SU-DHL-6 (cell line): ENCODE measurements around the gene RLBP1.
"Not testable (repeated sequence)": the region's sequence is repeated elsewhere in the genome, so short reads cannot be mapped to it uniquely, and the experiment has no call there.

ENCODE experiments used
- H2AFZ ChIP-seq: fragments of 200-600 bp; sonication (generic); 2 replicates; pipeline ENCODE4 v1.6.1; 2014; ENCODE audit warnings: low read depth, mild to moderate bottlenecking, moderate library complexity, mixed read lengths, antibody characterized with exemption, low read length; ENCODE audit not compliant: severe bottlenecking
- H3F3A ChIP-seq: fragments of 200-600 bp; shearing (Covaris generic); 2 replicates; pipeline ENCODE4 v1.6.0; 2016; ENCODE audit warnings: antibody characterized with exemption, mild to moderate bottlenecking; ENCODE audit not compliant: insufficient read depth
- H3K27ac ChIP-seq: fragments of 200-600 bp; sonication (generic); 2 replicates; pipeline ENCODE4 v1.5.1; 2016; ENCODE audit warnings: low read depth, mild to moderate bottlenecking, low read length, moderate library complexity, mixed read lengths
- H3K27me3 ChIP-seq: fragments of 200-600 bp; sonication (generic), shearing (Covaris generic); 2 replicates; pipeline ENCODE4 v1.6.0; 2014; ENCODE audit warnings: mild to moderate bottlenecking, low read length
- H3K36me3 ChIP-seq: fragments of 200-600 bp; sonication (generic); 2 replicates; pipeline ENCODE4 v1.6.1; 2014; ENCODE audit warnings: mild to moderate bottlenecking, low read length, mixed read lengths
- H3K4me2 ChIP-seq: fragments of 300-600, 200-600 bp; shearing (Covaris generic), sonication (generic); 2 replicates; pipeline ENCODE4 v1.6.0; 2014; ENCODE audit warnings: low read length, low read depth, mild to moderate bottlenecking; ENCODE audit not compliant: poor library complexity, severe bottlenecking
- H3K4me3 ChIP-seq: fragments of 200-600 bp; sonication (generic); 2 replicates; pipeline ENCODE4 v1.5.1; 2014; ENCODE audit warnings: antibody characterized with exemption, low read length, mild to moderate bottlenecking, mixed read lengths; ENCODE audit not compliant: insufficient read depth, poor library complexity, severe bottlenecking
- H3K79me2 ChIP-seq: fragments of 200-600 bp; sonication (generic); 2 replicates; pipeline ENCODE4 v1.6.1; 2014; ENCODE audit warnings: mild to moderate bottlenecking, low read length, moderate library complexity; ENCODE audit not compliant: insufficient read depth
- H3K9ac ChIP-seq: fragments of 200-600 bp; sonication (generic); 2 replicates; pipeline ENCODE4 v1.7.0; 2014; ENCODE audit warnings: mild to moderate bottlenecking, low read length
- H3K9me2 ChIP-seq: fragments of 200-600 bp; sonication (generic); replicated peaks from 2 replicates; pipeline ENCODE4 v1.6.1; 2014; ENCODE audit warnings: low read length; ENCODE audit not compliant: insufficient read depth
- H3K9me3 ChIP-seq: fragments of 200-600 bp; sonication (generic); 2 replicates; pipeline ENCODE4 v1.6.1; 2014; ENCODE audit warnings: low read length, mixed read lengths; ENCODE audit not compliant: insufficient read depth
- H4K20me1 ChIP-seq: fragments of 200-600 bp; sonication (generic); 2 replicates; pipeline ENCODE4 v1.6.1; 2014; ENCODE audit warnings: low read depth, mild to moderate bottlenecking, antibody characterized with exemption, low read length, moderate library complexity, mixed read lengths
- EZH2phosphoT487 ChIP-seq: fragments of 200-600 bp; sonication (generic), shearing (Covaris generic); conservative IDR thresholded peaks from 2 replicates; pipeline ENCODE4 v1.6.1; 2018; ENCODE audit warnings: mild to moderate bottlenecking, antibody characterized with exemption, low read length, moderate library complexity, mixed read lengths
- TF ChIP-seq, protein P1 (sequence below): fragments of 200-600 bp; sonication (generic); IDR thresholded peaks from one replicate; pipeline ENCODE4 v1.5.1; 2017; ENCODE audit warnings: antibody characterized with exemption, mild to moderate bottlenecking, low read length, moderate library complexity; ENCODE audit not compliant: insufficient read depth, poor library complexity, severe bottlenecking

RLBP1 gene

DNA sequence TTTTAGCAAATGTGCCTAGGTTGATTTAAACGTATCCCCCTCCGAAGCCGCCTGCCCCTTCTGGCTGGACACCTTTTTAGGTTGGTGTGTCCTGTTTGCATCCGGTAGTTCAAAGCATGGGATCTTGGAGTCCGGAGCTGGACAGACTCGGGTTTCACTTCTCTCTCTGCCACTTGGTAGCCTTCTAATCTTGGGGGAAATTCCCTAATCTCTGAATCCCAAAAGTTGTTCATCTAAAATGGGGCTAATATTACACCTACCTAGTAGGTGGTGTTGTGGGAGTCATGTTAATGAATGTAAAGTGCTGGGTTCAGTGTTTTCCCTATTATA is 23.2 kb upstream of the RLBP1 start:
- no peaks in the 10 kb centered on the region for H3K9me2 ChIP-seq
- peak overlapping the region; percentile 71 for H3K4me3 ChIP-seq
- peaks cover 9% of the 10 kb centered on the region; the same call in 1 of the 2 replicates for H4K20me1 ChIP-seq
- peak overlapping the region; percentile 84 for H2AFZ ChIP-seq
- peak overlapping the region; percentile 61 for H3K4me2 ChIP-seq
- peaks cover 7% of the 10 kb centered on the region for H3F3A ChIP-seq
- peaks cover 53% of the 10 kb centered on the region for H3K79me2 ChIP-seq
- H3K36me3 ChIP-seq, result peaks cover 31% of the 10 kb centered on the region
- H3K27ac ChIP-seq, result peak overlapping the region; percentile 93
- TF ChIP-seq EZH2phosphoT487, result no peak
- TF ChIP-seq, protein P1, sequence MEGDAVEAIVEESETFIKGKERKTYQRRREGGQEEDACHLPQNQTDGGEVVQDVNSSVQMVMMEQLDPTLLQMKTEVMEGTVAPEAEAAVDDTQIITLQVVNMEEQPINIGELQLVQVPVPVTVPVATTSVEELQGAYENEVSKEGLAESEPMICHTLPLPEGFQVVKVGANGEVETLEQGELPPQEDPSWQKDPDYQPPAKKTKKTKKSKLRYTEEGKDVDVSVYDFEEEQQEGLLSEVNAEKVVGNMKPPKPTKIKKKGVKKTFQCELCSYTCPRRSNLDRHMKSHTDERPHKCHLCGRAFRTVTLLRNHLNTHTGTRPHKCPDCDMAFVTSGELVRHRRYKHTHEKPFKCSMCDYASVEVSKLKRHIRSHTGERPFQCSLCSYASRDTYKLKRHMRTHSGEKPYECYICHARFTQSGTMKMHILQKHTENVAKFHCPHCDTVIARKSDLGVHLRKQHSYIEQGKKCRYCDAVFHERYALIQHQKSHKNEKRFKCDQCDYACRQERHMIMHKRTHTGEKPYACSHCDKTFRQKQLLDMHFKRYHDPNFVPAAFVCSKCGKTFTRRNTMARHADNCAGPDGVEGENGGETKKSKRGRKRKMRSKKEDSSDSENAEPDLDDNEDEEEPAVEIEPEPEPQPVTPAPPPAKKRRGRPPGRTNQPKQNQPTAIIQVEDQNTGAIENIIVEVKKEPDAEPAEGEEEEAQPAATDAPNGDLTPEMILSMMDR, result no peak
- no peaks in the 10 kb centered on the region for H3K9me3 ChIP-seq
- H3K27me3 ChIP-seq, result no peaks in the 10 kb centered on the region
- H3K9ac ChIP-seq, result peak overlapping the region; percentile 84

DNA sequence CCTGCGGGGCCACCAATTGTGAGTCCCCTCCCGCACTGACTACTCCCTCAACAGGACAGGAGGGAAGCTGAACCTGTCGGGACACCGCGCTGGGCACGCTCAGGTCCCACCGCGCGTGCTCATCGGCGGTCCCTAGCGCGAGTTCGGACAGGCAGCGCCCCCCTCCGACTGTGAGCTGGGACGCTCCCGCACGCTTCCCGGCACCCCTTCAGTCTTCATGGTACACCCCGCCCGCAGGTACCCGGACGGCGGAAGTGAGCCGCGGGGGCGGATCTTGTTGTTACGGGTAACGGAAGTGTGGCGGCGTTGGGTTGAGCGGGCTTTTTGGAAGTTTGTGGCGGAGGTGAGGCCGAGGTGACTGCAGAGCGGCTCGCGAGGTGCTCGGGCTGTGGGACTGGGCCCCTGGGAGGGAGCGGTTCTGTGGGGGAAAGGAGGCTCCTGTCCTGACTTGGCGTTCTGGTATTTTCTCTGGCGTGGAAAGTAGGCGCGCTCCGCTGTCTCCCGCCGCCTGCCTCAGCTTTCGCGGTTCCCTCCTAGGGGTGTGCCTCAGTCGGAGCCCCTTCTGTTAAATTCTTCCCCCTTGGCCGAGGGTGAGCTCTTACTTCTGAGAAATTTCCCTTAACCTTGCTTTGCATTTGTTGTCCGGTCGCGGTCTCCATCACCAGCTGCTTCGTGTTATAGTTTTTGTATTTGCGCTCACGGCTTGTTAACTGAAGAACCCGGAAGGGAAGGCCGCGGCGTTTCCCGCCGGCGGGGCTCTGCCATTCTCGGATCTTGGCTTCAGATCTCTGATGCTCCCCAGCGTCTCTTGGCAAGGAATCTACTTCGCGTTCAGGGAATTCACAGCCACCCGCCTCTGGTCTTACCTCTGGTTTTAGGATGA is 22.6 kb upstream of the RLBP1 start, which contains the start of gene FANCI:
Gene FANCI (plus strand): TSS at position 289 of the 883 bp plus-strand sequence. CDS start 3,669 bp downstream, outside the sequence.
- peaks cover 5% of the 10 kb centered on the region for H3F3A ChIP-seq
- peak within 1 kb of the TSS; percentile 61 for H3K4me2 ChIP-seq
- H3K27me3 ChIP-seq, result no peaks in the 10 kb centered on the region
- no peaks in the 10 kb centered on the region for H3K9me3 ChIP-seq
- peak within 1 kb of the TSS; percentile 84 for H2AFZ ChIP-seq
- H4K20me1 ChIP-seq, result peaks cover 9% of the 10 kb centered on the region; the same call in 1 of the 2 replicates
- no peaks in the 10 kb centered on the region for H3K9me2 ChIP-seq
- H3K27ac ChIP-seq, result peak within 1 kb of the TSS; percentile 93
- peaks cover 25% of the 10 kb centered on the region for H3K36me3 ChIP-seq
- peaks cover 48% of the 10 kb centered on the region for H3K79me2 ChIP-seq
- TF ChIP-seq EZH2phosphoT487, result no peak
- TF ChIP-seq, protein P1, result peak; percentile 35
- H3K4me3 ChIP-seq, result peak within 1 kb of the TSS; percentile 71
- peak within 1 kb of the TSS; percentile 84 for H3K9ac ChIP-seq

DNA sequence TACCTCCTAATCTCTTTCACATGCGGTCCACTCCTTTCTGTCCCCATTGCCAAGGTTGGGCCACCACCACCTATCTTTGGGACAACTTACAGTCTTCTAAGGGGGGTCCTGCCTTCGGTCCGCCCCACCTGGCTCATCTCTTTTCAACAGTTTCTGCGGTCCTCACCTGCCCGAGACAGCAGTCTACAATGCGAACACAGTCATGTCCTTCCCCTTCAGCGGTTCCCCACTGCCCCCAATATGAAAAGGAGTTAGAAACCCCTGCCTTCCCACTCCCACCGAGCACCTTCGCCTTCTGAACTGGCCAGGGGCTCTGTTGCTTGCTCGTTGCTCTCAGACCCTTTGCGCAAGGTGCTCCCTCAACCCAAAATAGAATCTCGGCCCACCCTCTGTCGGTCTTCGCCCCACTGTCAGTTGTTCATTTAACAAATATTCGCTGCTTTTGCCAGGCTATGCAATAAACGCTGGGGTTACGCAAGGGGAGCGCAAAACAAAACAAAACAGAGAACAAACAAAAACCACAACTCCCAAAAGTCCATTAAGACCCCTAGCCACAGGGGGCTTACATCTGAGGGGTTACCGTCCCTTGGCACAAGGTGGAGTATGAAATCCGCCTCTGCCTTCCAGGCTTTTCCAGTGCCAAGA is 21.8 kb upstream of the RLBP1 start:
- H2AFZ ChIP-seq, result peak overlapping the region; percentile 84
- H3K36me3 ChIP-seq, result peaks cover 17% of the 10 kb centered on the region
- H4K20me1 ChIP-seq, result peaks cover 9% of the 10 kb centered on the region; the same call in 1 of the 2 replicates
- H3F3A ChIP-seq, result peaks cover 5% of the 10 kb centered on the region
- H3K4me3 ChIP-seq, result peak overlapping the region; percentile 71
- H3K4me2 ChIP-seq, result peak overlapping the region; percentile 61
- TF ChIP-seq, protein P1, result no peak
- TF ChIP-seq EZH2phosphoT487, result no peak
- no peaks in the 10 kb centered on the region for H3K9me3 ChIP-seq
- no peak overlapping the region for H3K27ac ChIP-seq
- no peaks in the 10 kb centered on the region for H3K27me3 ChIP-seq
- H3K9ac ChIP-seq, result peak overlapping the region; percentile 84
- H3K79me2 ChIP-seq, result peaks cover 41% of the 10 kb centered on the region
- H3K9me2 ChIP-seq, result no peaks in the 10 kb centered on the region

DNA sequence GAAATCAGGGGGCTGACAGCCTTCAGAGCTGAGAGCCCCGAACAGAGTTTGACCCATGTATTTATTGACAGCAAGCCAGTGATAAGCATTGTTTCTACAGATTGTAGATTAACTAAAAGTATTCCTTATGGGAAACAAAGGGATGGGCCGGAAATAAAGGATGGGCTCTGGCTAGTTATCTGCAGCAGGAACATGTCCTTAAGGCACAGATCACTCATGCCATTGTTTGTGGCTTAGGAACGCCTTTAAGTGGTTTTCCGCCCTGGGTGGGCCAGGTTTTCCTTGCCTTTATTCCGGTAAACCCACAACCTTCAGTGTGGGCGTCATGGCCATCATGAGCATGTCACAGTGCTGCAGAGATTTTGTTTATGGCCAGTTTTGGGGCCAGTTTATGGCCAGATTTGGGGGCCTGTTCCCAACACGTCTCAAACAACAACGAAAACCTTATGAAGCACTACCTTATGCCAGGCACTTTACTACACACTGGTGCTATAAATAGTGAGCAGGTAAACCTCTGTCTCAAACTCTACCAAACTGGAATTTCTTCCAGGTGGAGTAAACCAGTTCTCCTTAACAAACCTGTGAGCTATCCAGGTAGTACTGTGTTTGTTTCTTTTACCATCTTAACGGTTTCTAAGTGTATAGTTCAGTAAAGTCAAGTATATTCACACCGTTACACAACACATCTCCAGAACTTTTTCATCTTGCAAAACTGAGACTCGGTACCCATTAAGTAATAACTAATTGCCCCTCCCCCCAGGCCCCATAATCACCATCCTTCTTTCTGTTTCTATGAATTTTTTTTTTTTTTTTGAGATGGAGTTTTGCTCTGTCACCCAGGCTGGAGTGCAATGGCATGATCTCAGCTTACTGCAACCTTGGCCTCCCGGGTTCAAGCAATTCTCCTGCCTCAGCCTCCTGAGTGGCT is 18.8 kb upstream of the RLBP1 start:
- H3K9me3 ChIP-seq, H3K27me3 ChIP-seq, H2AFZ ChIP-seq, H3K27ac ChIP-seq, H4K20me1 ChIP-seq, H3F3A ChIP-seq, H3K9ac ChIP-seq, H3K36me3 ChIP-seq, H3K9me2 ChIP-seq, H3K4me2 ChIP-seq, H3K4me3 ChIP-seq: not testable (repeated sequence)
- H3K79me2 ChIP-seq, result peaks cover 11% of the 10 kb centered on the region
